Endothelial cell of umbilical vein (primary cell): ENCODE measurements around the gene FAM120A. TPM values are rescaled to one million over a fixed set of nuclear protein-coding genes. Genes with fewer than 3 reads are reported as not detected.

Experiments
- BruUV-seq: library from RNA; stranded (reverse); fragments of 400-500 nt; replicated peaks from 2 replicates; lab custom pipeline; 2021; lab: Mats Ljungman, UMichigan
- CTCF ChIA-PET: fragments of 300-600, 350-600 bp; sonication (Branson Sonifier 250); formaldehyde crosslinking; loops from one replicate; lab custom pipeline; 2021; ENCODE audit warnings: antibody characterized with exemption, inconsistent platforms; lab: Charles Lee
- POLR2A ChIA-PET: fragments of 300-600, 350-600 bp; sonication (Branson Sonifier 250); formaldehyde crosslinking; loops from one replicate; lab custom pipeline; 2021; ENCODE audit warnings: antibody characterized with exemption, inconsistent platforms; lab: Charles Lee
- DNase-seq: peaks from one replicate; pipeline ENCODE4 v3.0.0-alpha.2; 2011; ENCODE audit warnings: low read depth, low spot score
- FAIRE-seq: peaks from 2 replicates; lab custom pipeline; 2011; peaks lifted over from hg19 to GRCh38; lab: Jason Lieb, UNC
- H2AFZ ChIP-seq: 2 replicates; pipeline ENCODE4 v1.6.0; 2012; ENCODE audit warnings: low read depth, low read length, control low read depth, inconsistent platforms
- H3K27ac ChIP-seq: 2 replicates; pipeline ENCODE4 v1.5.1; 2011; ENCODE audit warnings: low read depth, mild to moderate bottlenecking, control low read depth, low read length, moderate library complexity; ENCODE audit not compliant: insufficient read depth
- H3K27me3 ChIP-seq, 2 experiments: 2 replicates each; pipeline versions ENCODE4 v1.6.0 to v1.6.1; 2011; ENCODE audit warnings: low read length in 2 of 2, mixed read lengths in 1 of 2; ENCODE audit not compliant: control insufficient read depth in 2 of 2, insufficient read depth in 2 of 2
- H3K36me3 ChIP-seq, 2 experiments: 2 replicates in 1 of 2; 3 replicates in 1 of 2; pipeline ENCODE4 v1.5.1; 2011; ENCODE audit warnings: low read length in 2 of 2, mild to moderate bottlenecking in 1 of 2, moderate library complexity in 1 of 2; ENCODE audit not compliant: control insufficient read depth in 2 of 2, insufficient read depth in 2 of 2; ENCODE audit errors: extremely low read depth in 1 of 2
- H3K4me1 ChIP-seq: 3 replicates; pipeline ENCODE4 v1.5.1; 2011; ENCODE audit warnings: mild to moderate bottlenecking, low read length; ENCODE audit not compliant: control insufficient read depth, insufficient read depth; ENCODE audit errors: extremely low read depth
- H3K4me2 ChIP-seq: 2 replicates; pipeline ENCODE4 v1.6.1; 2011; ENCODE audit warnings: low read length, control low read depth, mixed read lengths; ENCODE audit not compliant: insufficient read depth
- H3K4me3 ChIP-seq, 3 experiments: fragments of 200-600 bp in 1 of 3; sonication (generic), shearing (Covaris generic) in 1 of 3; replicated peaks in 1 of 3; 2 replicates each; pipeline ENCODE4 v1.5.1; 2011 to 2016; ENCODE audit warnings: control low read depth in 3 of 3, low read length in 3 of 3, mild to moderate bottlenecking in 2 of 3, inconsistent platforms in 1 of 3, low read depth in 1 of 3, moderate library complexity in 1 of 3; ENCODE audit not compliant: insufficient read depth in 1 of 3
- H3K79me2 ChIP-seq: 2 replicates; pipeline ENCODE4 v1.6.0; 2012; ENCODE audit warnings: low read length, inconsistent platforms; ENCODE audit not compliant: control insufficient read depth, insufficient read depth
- H3K9ac ChIP-seq: replicated peaks from 2 replicates; pipeline ENCODE3; 2011; ENCODE audit warnings: low read length, control low read depth; ENCODE audit not compliant: insufficient read depth; ENCODE audit errors: extremely low read depth
- H3K9me1 ChIP-seq: replicated peaks from 3 replicates; pipeline ENCODE4 v1.6.0; 2011; ENCODE audit warnings: mild to moderate bottlenecking, low read length; ENCODE audit not compliant: control insufficient read depth, insufficient read depth; ENCODE audit errors: extremely low read depth
- H3K9me3 ChIP-seq: replicated peaks from 2 replicates; pipeline ENCODE4 v1.5.1; 2012; ENCODE audit warnings: low read length, inconsistent platforms; ENCODE audit not compliant: control insufficient read depth, insufficient read depth
- H4K20me1 ChIP-seq: replicated peaks from 2 replicates; pipeline ENCODE3; 2011; ENCODE audit warnings: mild to moderate bottlenecking, low read length; ENCODE audit not compliant: control insufficient read depth, insufficient read depth; ENCODE audit errors: extremely low read depth
- EZH2 ChIP-seq: IDR thresholded peaks from 2 replicates; pipeline ENCODE4 v1.6.1; 2012; ENCODE audit warnings: borderline replicate concordance, low read depth, mild to moderate bottlenecking, moderate library complexity, low read length, inconsistent platforms; ENCODE audit not compliant: severe bottlenecking
- FOS ChIP-seq: IDR thresholded peaks from 2 replicates; pipeline ENCODE4 v1.6.1; 2011; ENCODE audit warnings: mild to moderate bottlenecking, low read length, moderate library complexity, borderline replicate concordance; ENCODE audit not compliant: insufficient read depth
- GATA2 ChIP-seq: IDR thresholded peaks from 2 replicates; pipeline ENCODE4 v1.7.0; 2011; ENCODE audit warnings: low read depth, mild to moderate bottlenecking, moderate library complexity, mixed read lengths, low read length; ENCODE audit not compliant: insufficient read length, insufficient read depth
- JUN ChIP-seq: IDR thresholded peaks from 2 replicates; pipeline ENCODE4 v1.6.1; 2011; ENCODE audit warnings: borderline replicate concordance, low read depth; ENCODE audit not compliant: insufficient read length, insufficient read depth
- MYC ChIP-seq: IDR thresholded peaks from one replicate; pipeline ENCODE4 v1.6.1; 2011; ENCODE audit warnings: mild to moderate bottlenecking, low read depth, low read length
- POLR2A ChIP-seq: IDR thresholded peaks from 2 replicates; pipeline ENCODE4 v1.6.1; 2012; ENCODE audit warnings: low read depth, mild to moderate bottlenecking, control low read depth, low read length
- POLR2AphosphoS5 ChIP-seq: IDR thresholded peaks from 2 replicates; pipeline ENCODE4 v1.6.1; 2012; ENCODE audit warnings: low read depth, mild to moderate bottlenecking, control low read depth, low read length, moderate library complexity; ENCODE audit not compliant: insufficient read depth
- dilution Hi-C: fragments of 300-500 bp; cut with MboI; formaldehyde crosslinking; loops from one replicate; pipeline ENCODE4 v1.15.0; 2019; ENCODE audit warnings: low sequenced_read_pairs; ENCODE audit not compliant: extremely low pct_ligation_motif_present
- intact Hi-C: fragments of 100-400 bp; cut with micrococcal nuclease; formaldehyde crosslinking; loops from one replicate; pipeline ENCODE4 v1.10.0; 2022
- polyA plus RNA-seq, 4 experiments: library from polyadenylated mRNA; depleted of rRNA in 3 of 4; stranded (reverse) in 3 of 4; unstranded in 1 of 4; fragments of >200 nt; gene quantifications; 2 replicates each; pipeline versions ENCODE4 v1.2.1 to v1.2.3, GENCODE V29; 2011 to 2012; ENCODE audit warnings: missing spikeins in 1 of 4
- total RNA-seq: library from RNA; stranded (reverse); gene quantifications from 2 replicates; pipeline ENCODE4 v1.2.3, GENCODE V29; 2021
- TF ChIP-seq, protein P1 (sequence below), 2 donors: IDR thresholded peaks; 1 replicate in 1 of 2; 2 replicates in 1 of 2; pipeline ENCODE4 v1.5.1; 2011; ENCODE audit warnings: low read length in 2 of 2, mild to moderate bottlenecking in 2 of 2, moderate library complexity in 2 of 2, control low read depth in 1 of 2, inconsistent platforms in 1 of 2, low read depth in 1 of 2; ENCODE audit not compliant: insufficient read depth in 1 of 2; ENCODE audit errors: extremely low read depth in 1 of 2
- TF ChIP-seq, protein P2 (sequence below): IDR thresholded peaks from 2 replicates; pipeline ENCODE4 v1.6.1; 2011; ENCODE audit not compliant: insufficient read depth, insufficient read length

Gene FAM120A
- total and polyA plus RNA-seq, 2 donors (not counting 3 experiments of a cell fraction or from before 2014, with no cell fraction given): 66.8 to 126 TPM

DNA sequence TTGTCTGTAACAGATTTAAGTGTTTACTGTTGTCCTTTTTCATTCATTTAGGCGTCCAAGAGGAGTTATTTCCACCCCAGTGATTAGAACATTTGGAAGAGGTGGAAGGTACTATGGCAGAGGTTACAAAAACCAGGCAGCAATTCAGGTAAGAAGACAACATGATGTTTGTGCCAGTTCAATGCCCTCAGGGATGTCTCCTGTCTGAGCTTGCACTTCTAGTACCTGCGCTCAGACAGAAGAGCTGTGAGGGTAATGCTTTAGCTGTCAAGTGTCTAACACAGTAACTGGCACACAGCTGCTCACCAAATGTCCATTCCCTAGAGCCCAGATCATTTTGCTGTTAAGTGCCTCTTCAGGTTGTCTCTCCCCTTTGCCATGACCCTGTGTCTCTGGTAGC lies 110.7 kb downstream of the FAM120A start:
- peaks cover 10% of the 10 kb centered on the region for H3K4me1 ChIP-seq
- no peaks in the 10 kb centered on the region for H3K79me2 ChIP-seq
- no peaks in the 10 kb centered on the region for H3K9me3 ChIP-seq
- FAIRE-seq (no peak), DNase-seq (no peak)
- TF ChIP-seq EZH2: no peak
- CTCF ChIA-PET: interaction anchor here (0.9 kb wide), 1 partner anchor 26 kb away, joined by 3 read pairs; no protein-coding TSS in a partner anchor
- H3K9me1 ChIP-seq: no peaks in the 10 kb centered on the region
- no peak overlapping the region for H3K4me3 ChIP-seq
- no TSS peak for BruUV-seq
- H3K4me2 ChIP-seq: no peak overlapping the region
- no peaks in the 10 kb centered on the region for H3K27me3 ChIP-seq
- H3K36me3 ChIP-seq: peaks cover 23 to 37% of the 10 kb centered on the region in 2 experiments
- dilution Hi-C loops (no loop called here), intact Hi-C loops (loop anchor here (10.0 kb wide), 1 partner anchor 247 kb away; no protein-coding TSS in a partner anchor)
- no peak overlapping the region for H3K9ac ChIP-seq
- H3K27ac ChIP-seq: no peak overlapping the region
- POLR2A ChIA-PET: interaction anchor here (0.7 kb wide), 1 partner anchor 90 kb away, joined by 5 read pairs; no protein-coding TSS in a partner anchor
- no peaks in the 10 kb centered on the region for H4K20me1 ChIP-seq
- no peak overlapping the region for H2AFZ ChIP-seq

DNA sequence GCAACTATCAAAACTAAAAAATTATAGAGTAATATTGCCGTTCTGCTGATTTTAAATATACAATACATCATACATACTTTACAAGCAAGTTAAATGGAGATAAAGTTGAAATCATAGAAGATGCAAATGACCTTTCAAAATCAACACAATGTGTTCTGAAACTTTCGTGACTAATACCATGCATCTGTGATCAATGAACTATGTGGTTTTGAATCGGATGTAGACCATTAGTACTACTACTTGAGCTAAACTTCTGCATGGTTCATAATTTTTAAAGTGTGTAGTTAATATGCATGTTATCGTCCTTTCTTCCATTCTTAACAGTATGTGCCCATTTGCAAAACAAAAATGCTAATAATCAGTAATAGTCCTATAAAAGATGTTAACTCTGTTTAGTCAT lies 113.6 kb downstream of the FAM120A start:
- Histone ChIP-seq H3K9me3 (no peaks in the 10 kb centered on the region), H3K36me3 (peaks cover 16 to 21% of the 10 kb centered on the region in 2 experiments), H3K9me1 (no peaks in the 10 kb centered on the region), H3K27me3 (no peaks in the 10 kb centered on the region), H3K9ac (no peak overlapping the region), H3K4me2 (no peak overlapping the region), H3K27ac (no peak overlapping the region), H3K4me3 (no peak overlapping the region), H3K79me2 (no peaks in the 10 kb centered on the region), H4K20me1 (no peaks in the 10 kb centered on the region), H2AFZ (no peak overlapping the region), H3K4me1 (peaks cover 16% of the 10 kb centered on the region)
- POLR2A ChIA-PET: no interaction called here
- no TSS peak for BruUV-seq
- dilution Hi-C loops: no loop called here
- CTCF ChIA-PET: interaction anchor here (1.6 to 2.4 kb wide), 4 partner anchors 26 to 114 kb away, joined by 7 to 46 read pairs (median 24); partner anchors contain the start of genes FAM120A and FAM120AOS
- intact Hi-C loops: loop anchor here (5.0 to 10.0 kb wide), 2 partner anchors 250 to 468 kb away; partner anchors contain the start of gene CARD19
- DNase-seq (no peak), FAIRE-seq (peak; percentile 62)
- TF ChIP-seq, protein P1, sequence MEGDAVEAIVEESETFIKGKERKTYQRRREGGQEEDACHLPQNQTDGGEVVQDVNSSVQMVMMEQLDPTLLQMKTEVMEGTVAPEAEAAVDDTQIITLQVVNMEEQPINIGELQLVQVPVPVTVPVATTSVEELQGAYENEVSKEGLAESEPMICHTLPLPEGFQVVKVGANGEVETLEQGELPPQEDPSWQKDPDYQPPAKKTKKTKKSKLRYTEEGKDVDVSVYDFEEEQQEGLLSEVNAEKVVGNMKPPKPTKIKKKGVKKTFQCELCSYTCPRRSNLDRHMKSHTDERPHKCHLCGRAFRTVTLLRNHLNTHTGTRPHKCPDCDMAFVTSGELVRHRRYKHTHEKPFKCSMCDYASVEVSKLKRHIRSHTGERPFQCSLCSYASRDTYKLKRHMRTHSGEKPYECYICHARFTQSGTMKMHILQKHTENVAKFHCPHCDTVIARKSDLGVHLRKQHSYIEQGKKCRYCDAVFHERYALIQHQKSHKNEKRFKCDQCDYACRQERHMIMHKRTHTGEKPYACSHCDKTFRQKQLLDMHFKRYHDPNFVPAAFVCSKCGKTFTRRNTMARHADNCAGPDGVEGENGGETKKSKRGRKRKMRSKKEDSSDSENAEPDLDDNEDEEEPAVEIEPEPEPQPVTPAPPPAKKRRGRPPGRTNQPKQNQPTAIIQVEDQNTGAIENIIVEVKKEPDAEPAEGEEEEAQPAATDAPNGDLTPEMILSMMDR (IDR thresholded peaks at IDR 0.05; ENCODE audit: extremely low read depth in 1 of 2, insufficient read depth in 1 of 2, low read depth in 1 of 2, low read length in 2 of 2): no peak
- TF ChIP-seq JUN: no peak
- TF ChIP-seq POLR2AphosphoS5: no peak
- TF ChIP-seq FOS: no peak
- no peak for TF ChIP-seq MYC
- no peak for TF ChIP-seq POLR2A
- no peak for TF ChIP-seq EZH2
- TF ChIP-seq, protein P2, sequence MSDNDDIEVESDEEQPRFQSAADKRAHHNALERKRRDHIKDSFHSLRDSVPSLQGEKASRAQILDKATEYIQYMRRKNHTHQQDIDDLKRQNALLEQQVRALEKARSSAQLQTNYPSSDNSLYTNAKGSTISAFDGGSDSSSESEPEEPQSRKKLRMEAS: no peak
- TF ChIP-seq GATA2: no peak
